Measurements from ENCODE around the gene ODAD4.

DNA sequence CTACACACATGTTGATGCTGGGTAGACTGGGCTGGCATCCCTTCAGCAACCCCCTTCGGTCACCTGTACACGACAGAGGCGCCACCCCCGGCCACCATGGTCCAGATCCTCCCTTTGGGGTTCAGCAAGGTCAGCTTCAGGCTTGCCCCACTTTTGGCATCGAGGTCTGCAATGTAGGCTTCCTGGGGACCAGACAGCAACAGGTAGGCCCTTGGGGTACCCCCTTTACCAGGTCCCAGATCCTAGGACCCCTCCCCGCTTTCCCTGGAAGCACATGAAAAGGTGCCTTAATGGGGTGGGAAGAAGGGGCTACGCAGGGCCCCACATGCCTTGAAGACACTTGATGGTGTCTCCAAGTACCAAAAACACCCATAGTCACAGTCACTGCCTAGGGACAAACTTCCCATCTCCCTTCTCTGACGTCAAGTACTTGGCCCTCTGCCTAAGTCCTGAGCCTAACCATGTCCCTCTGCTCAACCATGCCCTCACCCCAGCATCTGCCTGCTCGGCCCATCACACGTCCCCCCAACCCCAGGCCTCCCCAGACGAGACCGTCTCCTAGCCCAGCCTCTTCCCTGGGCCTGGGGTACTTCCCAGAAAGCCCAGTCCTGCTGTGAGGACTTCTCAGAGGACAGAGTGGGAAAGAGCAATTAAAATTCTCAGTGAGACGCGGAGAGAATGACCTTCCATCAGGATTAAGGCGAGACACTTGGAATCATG is 23.8 kb upstream of the ODAD4 start:
- TF ChIP-seq, protein P1, sequence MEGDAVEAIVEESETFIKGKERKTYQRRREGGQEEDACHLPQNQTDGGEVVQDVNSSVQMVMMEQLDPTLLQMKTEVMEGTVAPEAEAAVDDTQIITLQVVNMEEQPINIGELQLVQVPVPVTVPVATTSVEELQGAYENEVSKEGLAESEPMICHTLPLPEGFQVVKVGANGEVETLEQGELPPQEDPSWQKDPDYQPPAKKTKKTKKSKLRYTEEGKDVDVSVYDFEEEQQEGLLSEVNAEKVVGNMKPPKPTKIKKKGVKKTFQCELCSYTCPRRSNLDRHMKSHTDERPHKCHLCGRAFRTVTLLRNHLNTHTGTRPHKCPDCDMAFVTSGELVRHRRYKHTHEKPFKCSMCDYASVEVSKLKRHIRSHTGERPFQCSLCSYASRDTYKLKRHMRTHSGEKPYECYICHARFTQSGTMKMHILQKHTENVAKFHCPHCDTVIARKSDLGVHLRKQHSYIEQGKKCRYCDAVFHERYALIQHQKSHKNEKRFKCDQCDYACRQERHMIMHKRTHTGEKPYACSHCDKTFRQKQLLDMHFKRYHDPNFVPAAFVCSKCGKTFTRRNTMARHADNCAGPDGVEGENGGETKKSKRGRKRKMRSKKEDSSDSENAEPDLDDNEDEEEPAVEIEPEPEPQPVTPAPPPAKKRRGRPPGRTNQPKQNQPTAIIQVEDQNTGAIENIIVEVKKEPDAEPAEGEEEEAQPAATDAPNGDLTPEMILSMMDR (IDR thresholded peaks at IDR 0.05): no peak
- TF ChIP-seq EP300 (IDR thresholded peaks at IDR 0.05): no peak

All from tibial nerve (tissue), 4 donors.